Activated T-helper 2 cell treated with anti-CD3 and anti-CD28 coated beads, Interferon-gamma antibody, Interleukin-2, Interleukin-4, amounts not matched to agents 10 μg/mL and 5 μg/mL and 100 μg/mL, durations not matched to agents 14 hours and 24 hours and 36 hours (primary cell): ENCODE data around the gene LOXL1. TPM values are rescaled to one million over a fixed set of nuclear protein-coding genes. Genes with fewer than 3 reads are reported as not detected.
A peak's percentile ranks its signal among the peaks of the same experiment; 100 is the strongest.

Experiments
- DNase-seq: peaks from one replicate; pipeline ENCODE4 v3.0.0; 2021; ENCODE audit warnings: low spot score
- H3K27ac Mint-ChIP-seq: one replicate; pipeline ENCODE4 v1.8.0; 2021; ENCODE audit warnings: mixed read lengths
- H3K27me3 Mint-ChIP-seq: one replicate; pipeline ENCODE4 v1.8.0; 2021; ENCODE audit warnings: low read depth, mixed read lengths
- H3K36me3 Mint-ChIP-seq: one replicate; pipeline ENCODE4 v1.8.0; 2021; ENCODE audit warnings: low read depth, mixed read lengths
- H3K4me1 Mint-ChIP-seq: one replicate; pipeline ENCODE4 v1.8.0; 2021; ENCODE audit warnings: low read depth, mixed read lengths
- H3K4me3 Mint-ChIP-seq: one replicate; pipeline ENCODE4 v1.8.0; 2021; ENCODE audit warnings: low read depth, mild to moderate bottlenecking, moderate library complexity, mixed read lengths
- H3K9me3 Mint-ChIP-seq: one replicate; pipeline ENCODE4 v1.8.0; 2021; ENCODE audit warnings: mixed read lengths
- intact Hi-C: fragments of 100-400 bp; cut with micrococcal nuclease; formaldehyde crosslinking; loops from one replicate; pipeline ENCODE4 v1.15.1; 2023
- total RNA-seq: library from RNA; stranded (reverse); gene quantifications from 2 replicates; pipeline ENCODE4 v1.2.3, GENCODE V29; 2022

Gene LOXL1
- total RNA-seq, 1 donor from 2014 or later: 0.84 TPM

DNA sequence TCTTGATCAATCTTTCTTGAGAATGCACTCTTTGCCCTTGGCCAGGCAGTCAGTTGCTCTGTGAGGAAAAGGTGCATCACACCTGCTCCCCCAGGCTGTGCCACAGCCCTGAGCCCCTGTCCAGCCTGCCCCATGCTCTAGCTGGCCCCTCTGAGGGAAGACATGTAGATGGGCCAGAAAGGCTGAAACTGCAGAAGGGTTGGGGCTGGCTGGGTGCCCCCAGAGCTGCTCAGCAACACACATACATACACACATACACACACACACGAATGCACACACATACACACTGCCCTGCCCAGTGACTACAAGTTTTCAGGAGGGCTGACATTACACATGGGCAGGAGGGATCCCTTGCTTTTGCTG is 36.5 kb upstream of the LOXL1 start:
- H3K27ac Mint-ChIP-seq: no peak overlapping the region
- no peak overlapping the region for H3K4me3 Mint-ChIP-seq
- intact Hi-C loops: no loop called here
- no peaks in the 10 kb centered on the region for H3K9me3 Mint-ChIP-seq
- no peak for DNase-seq
- peaks cover 7% of the 10 kb centered on the region for H3K27me3 Mint-ChIP-seq
- no peaks in the 10 kb centered on the region for H3K36me3 Mint-ChIP-seq
- no peaks in the 10 kb centered on the region for H3K4me1 Mint-ChIP-seq

DNA sequence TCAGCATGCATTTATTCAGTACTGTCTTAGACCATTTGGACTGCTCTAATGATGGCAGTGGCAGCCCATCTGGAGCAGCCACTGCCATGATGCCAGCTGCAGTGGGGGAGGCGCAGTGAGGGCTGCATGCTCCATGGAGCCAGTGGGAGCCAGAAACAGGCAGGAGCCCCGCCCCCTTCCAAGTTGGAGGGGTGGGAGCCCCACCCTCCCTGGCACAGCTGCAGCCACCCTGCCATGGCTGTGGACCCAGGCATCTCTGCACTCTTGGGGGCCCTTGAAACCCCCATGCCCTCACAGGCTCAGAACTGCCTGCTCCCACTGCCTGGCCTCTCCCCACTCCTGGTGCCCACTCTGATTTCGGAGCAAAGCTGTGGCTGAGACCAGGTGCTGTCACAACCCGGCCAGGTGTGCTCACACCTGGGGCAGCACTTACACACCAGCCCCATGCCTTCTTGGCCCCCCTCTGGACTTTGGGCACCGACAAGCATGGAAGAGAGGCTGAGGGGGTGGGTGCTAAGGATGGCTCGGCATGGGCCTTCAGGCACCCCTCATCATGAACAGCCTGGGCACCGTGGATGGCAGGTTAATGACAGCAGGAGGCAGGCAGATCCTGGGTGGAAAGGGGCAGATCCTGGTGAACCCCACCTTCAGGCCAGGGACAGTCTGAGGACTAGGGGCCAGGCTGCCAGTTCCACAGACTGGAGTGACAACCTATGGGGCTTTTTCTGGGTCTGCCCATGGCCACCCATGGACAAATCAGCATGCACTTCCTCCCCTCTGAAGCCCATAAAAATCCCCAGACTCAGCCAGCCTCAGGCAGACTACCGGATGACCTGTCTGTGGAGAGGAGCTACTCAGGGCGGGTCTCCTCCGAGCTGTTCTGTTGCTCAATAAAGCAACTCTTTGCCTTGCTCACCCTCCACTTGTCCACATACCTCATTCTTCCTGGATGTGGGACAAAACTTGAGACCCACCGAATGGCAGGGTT is 34.6 kb upstream of the LOXL1 start:
- intact Hi-C loops: no loop called here
- Mint-ChIP-seq H3K27me3 (peaks cover 9% of the 10 kb centered on the region), H3K36me3 (no peaks in the 10 kb centered on the region), H3K27ac (no peak overlapping the region), H3K4me3 (no peak overlapping the region), H3K9me3 (no peaks in the 10 kb centered on the region), H3K4me1 (no peaks in the 10 kb centered on the region)
- no peak for DNase-seq

DNA sequence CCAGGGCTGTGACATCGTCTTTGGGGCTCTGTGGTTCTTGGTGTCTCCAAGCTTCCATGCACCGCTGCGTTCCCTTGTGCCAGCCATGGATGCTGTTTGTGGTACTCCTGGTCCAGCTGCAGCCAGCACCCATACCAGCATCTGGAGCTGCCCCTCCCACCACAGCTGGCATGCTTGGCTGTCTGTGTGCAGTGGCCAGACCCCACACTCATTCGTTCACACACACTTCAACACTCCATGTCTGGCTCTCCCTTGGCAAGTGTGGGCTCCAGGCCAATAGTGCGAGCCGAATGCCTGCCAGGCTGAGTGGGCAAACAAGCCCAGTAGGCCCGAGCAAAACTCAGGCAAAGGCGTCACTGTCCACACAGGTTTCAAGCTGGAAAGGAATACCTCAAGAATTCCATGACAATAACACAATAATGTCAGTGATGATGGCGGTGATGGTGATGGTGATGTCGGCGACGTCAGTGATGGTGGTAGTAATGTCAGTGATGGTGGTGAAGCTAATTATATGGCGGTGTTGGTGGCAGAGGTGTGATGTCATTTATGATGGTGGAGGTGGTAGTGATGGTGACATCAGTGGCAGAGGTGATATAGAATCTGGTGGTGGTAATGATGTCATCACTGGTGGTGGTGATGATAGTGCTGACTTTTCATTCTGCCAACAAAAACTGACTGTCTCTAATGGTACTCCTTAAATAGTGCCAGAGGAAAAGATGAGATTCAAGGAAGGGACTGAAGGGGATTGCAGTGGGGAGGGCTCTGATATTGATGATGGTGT is 33.6 kb upstream of the LOXL1 start:
- peaks cover 3% of the 10 kb centered on the region for H3K4me1 Mint-ChIP-seq
- no peak for DNase-seq
- H3K4me3 Mint-ChIP-seq: no peak overlapping the region
- intact Hi-C loops: no loop called here
- H3K27ac Mint-ChIP-seq: no peak overlapping the region
- H3K36me3 Mint-ChIP-seq: no peaks in the 10 kb centered on the region
- H3K27me3 Mint-ChIP-seq: peaks cover 9% of the 10 kb centered on the region
- H3K9me3 Mint-ChIP-seq: no peaks in the 10 kb centered on the region

DNA sequence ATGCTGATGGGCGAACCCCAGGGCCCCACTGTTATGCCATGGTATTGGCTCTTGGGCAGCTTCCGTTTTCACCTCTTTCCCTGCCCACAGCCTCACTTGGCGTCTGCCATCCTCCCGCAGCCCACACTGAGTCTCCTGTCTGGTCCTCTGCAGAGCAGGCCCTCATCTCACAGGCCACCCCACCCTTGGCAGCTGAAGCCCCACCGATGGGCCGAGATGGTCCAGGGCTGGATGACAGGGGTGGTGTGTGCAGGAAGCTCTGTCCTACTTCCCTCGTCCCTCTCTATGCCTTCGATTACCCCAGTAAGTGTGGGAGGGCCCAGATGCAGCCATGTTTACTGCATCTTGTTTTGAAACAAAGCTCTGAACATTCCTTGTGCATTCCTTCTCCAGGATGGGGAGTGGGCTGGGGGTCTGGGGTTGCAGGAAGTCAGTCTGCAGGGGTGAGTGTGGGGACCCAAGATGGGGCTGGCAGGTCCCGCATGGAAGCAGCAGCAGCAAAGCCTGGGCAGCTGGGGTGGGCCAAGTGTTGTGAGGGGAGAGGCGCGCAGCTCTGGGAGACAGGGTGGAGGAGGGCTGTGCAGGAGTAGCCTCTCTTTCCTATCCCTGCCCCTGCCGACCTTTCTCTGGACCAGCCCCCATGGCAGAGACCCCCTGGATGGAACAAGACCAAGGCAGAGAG is 32.0 kb upstream of the LOXL1 start:
- no peak overlapping the region for H3K4me3 Mint-ChIP-seq
- H3K27me3 Mint-ChIP-seq: peaks cover 9% of the 10 kb centered on the region
- intact Hi-C loops: no loop called here

DNA sequence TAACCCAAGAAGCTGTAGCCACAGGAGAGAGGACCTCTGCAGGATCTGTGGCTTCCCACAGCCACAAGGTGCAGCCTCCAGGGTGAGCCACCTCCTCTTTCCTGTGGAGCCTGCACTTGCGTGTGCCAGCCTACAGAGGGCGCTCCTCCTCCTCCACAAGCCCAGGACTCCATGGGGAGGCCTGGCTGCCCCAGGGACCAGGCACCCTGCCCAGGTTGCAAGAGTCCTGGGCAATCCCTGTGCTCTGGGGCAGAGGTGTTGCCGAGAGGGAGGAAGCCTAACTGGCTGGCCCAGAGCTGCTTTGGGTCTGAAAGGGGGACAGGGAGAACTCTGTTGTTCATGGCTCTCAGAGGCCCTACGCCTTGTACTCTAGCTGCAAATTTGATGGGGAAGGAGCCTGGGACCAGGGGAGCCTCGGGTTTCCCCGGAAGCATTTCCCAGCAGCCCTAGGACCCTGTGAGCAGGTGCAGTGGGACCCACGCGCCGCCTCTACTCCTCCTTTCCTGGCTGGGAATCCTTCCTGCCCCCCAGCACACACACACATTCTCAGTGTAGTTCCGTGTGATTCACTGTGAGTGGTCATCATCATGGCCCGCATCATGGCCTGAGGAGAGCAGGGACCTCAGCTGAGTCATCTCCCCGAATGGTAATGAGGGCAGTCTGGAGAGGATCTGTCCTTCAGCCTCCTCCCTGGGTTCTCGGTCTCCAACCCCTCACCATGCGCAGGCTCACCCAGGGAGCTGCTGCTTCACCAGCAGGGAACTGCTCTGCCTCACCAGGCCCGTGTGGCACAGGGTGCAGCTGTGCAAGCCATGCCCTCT is 28.6 kb upstream of the LOXL1 start:
- no peak overlapping the region for H3K4me3 Mint-ChIP-seq
- H3K27ac Mint-ChIP-seq: no peak overlapping the region
- intact Hi-C loops: loop anchor here (1.0 kb wide), 2 partner anchors 11 to 67 kb away; no protein-coding TSS in a partner anchor
- DNase-seq: peak; percentile 58
- H3K36me3 Mint-ChIP-seq: no peaks in the 10 kb centered on the region
- peaks cover 4% of the 10 kb centered on the region for H3K27me3 Mint-ChIP-seq
- H3K9me3 Mint-ChIP-seq: no peaks in the 10 kb centered on the region
- H3K4me1 Mint-ChIP-seq: peaks cover 3% of the 10 kb centered on the region

More for the DNA sequence above, 32.0 kb upstream of the LOXL1 start:
- no peak overlapping the region for H3K27ac Mint-ChIP-seq
- no peaks in the 10 kb centered on the region for H3K36me3 Mint-ChIP-seq
- no peaks in the 10 kb centered on the region for H3K9me3 Mint-ChIP-seq
- H3K4me1 Mint-ChIP-seq: peaks cover 3% of the 10 kb centered on the region
- no peak for DNase-seq

DNA sequence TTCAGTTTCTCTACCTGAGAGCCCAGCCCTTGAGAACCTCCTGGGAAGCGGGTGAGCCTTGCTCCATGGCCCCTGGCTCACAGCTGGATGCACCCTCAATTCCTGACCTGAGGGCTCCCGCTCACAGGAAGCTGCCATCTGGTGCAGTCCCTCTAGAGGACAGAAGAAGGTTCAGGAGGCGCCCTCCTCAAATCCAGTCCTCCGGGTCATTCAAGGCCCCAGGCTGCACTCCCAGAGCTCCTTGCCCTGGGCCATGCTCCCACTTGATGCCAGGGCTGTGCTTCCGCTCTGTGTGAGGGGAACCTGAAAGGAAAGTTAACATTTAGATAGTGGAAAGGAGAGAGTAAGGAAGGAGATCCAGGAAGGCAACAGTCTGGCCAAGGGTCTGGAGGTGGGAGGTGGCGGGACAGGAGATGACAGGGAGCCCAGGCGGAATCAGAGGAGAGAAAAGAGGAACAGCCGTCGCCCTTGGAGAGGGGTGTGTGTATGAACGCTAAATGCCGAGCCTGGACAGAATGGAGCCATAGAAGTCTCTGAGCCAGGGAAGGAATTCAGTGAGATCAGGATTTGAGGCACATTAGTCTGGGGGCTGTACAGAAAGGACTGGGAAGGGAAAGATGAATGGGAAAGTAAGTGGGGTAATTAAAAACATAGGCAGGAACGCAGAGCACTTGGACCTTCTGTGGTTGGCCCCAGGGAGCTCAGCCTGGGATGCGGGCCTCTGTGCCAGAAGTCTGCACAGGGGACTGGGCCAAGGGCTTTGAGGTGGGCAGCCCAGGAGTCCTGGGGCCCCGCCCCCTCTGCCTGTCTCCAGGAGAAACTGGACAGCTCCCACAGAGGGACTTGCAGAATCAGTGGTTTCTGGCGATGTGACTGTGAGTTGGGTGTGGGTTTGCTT is 26.8 kb upstream of the LOXL1 start:
- Mint-ChIP-seq H3K27me3 (peaks cover 4% of the 10 kb centered on the region), H3K4me1 (peaks cover 3% of the 10 kb centered on the region), H3K27ac (no peak overlapping the region), H3K9me3 (no peaks in the 10 kb centered on the region), H3K36me3 (no peaks in the 10 kb centered on the region), H3K4me3 (no peak overlapping the region)
- intact Hi-C loops: no loop called here
- DNase-seq: no peak

DNA sequence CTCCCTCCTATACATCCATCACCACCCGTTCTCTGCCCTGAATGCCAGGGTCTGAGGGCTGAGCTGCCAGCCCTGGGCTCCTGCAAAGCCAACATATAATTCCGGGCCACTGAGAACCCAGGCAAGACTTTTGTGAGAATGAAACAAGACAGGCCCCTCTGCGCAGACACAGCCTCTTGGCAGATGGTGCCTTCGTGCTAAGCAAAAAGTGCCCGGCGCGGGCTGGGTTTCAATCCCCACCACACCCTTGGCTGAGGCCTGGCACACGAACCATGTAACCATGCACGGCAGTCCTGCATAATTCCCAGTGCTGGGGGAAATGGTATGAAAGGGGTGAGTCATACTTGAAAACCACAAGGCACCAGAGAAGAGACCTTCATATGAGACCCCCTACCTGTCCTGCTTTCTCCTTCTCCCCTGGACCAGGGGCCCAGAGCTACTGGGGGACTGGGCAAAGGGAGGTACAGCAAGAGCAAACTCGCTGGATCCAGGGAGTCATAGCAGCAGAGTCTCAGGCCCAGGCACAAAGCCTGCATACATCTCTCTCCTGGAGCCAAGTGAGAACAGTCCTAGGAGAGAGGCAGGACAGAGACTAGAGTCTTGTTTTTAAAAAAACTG is 26.1 kb upstream of the LOXL1 start:
- Mint-ChIP-seq H3K9me3 (no peaks in the 10 kb centered on the region), H3K4me1 (peaks cover 3% of the 10 kb centered on the region), H3K4me3 (no peak overlapping the region), H3K27me3 (peaks cover 4% of the 10 kb centered on the region), H3K27ac (no peak overlapping the region), H3K36me3 (no peaks in the 10 kb centered on the region)
- no peak for DNase-seq
- intact Hi-C loops: no loop called here

DNA sequence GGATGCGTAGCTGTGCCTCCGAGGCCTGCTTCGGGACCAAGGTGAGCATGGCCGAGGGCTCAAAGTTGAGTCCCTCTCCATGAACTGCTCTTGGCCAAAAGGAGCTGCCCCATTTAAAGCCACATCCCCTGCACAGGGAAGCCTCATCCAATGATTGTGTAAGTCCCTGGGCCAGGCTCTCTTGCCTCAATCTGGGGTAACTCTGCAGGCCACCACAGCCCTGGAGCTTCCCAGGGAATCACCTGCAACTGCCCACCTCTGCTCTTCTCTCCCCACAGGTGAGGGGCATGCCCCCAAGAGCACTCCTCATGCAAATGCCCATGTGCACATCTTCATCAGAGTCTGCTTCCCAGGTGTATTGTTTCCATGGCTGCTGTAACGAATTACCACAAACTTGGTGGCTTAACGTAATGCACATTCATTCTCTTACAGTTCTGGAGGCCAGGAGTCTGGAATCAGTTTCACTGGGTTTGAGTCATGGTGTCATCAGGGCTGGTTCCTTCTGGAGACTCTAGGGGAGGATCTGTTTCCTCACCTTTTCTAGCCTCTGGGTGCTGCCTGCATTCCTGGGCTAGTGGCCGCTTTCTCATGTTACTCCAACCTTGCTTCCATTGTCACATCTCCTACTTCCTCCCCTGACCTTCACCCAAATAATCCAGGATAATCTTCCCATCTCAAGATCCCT is 25.0 kb upstream of the LOXL1 start:
- Mint-ChIP-seq H3K4me1 (peaks cover 3% of the 10 kb centered on the region), H3K27ac (no peak overlapping the region), H3K9me3 (no peaks in the 10 kb centered on the region), H3K36me3 (no peaks in the 10 kb centered on the region), H3K4me3 (no peak overlapping the region), H3K27me3 (no peaks in the 10 kb centered on the region)
- intact Hi-C loops: no loop called here
- DNase-seq: no peak

DNA sequence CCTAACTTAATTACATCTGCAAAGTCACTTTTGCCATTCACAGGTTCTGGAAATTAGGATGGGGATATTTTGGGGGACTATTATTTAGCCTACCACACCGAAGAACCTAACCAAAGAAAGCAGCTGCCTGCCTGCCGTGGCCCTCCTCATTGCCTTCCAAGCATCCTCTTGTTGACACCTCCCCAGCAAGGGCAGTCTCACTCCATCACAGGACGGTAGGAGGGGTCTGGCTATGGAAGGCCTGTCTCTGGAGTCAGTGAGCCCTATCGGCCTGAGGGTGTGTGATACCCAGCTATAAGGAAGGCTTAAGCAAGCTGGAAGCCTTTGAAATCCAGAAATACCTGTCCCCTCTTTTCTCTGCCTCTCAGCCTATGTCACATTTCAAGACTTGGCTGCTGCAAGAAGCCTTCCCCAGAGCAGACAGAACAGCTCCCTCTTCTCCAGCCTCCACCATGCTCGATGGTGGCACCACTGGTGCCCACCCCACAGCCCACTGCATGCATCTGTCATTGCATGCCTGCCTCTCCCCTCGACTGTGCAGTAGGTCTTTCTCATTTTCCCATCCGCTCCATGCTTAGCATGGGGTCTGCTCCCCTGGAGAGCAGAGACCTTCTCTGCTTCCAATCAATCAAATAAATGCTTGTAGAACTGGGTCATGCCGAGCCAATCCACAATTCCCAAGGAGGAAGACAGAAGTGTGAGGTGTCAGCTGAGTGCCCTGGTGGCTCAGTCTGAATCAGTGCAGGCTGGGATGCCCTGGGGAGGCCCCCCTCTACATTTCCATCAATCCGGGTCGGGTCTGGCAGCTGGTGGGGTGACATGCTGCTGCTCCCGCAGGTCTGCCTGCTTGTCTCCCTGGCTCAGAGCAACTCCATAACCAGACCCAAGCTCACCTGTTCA is 23.9 kb upstream of the LOXL1 start:
- no peaks in the 10 kb centered on the region for H3K27me3 Mint-ChIP-seq
- no peak for DNase-seq
- H3K9me3 Mint-ChIP-seq: no peaks in the 10 kb centered on the region
- H3K4me3 Mint-ChIP-seq: no peak overlapping the region
- no peaks in the 10 kb centered on the region for H3K4me1 Mint-ChIP-seq
- no peaks in the 10 kb centered on the region for H3K36me3 Mint-ChIP-seq
- H3K27ac Mint-ChIP-seq: no peak overlapping the region
- intact Hi-C loops: no loop called here
